GM21423 (cell line): ENCODE data around the gene AFAP1L1.

Experiments used
- ATAC-seq: cut with Tn5 transposase; IDR thresholded peaks from one replicate; pipeline ENCODE4 v1.9.1; 2021; ENCODE audit warnings: mild to moderate bottlenecking, moderate library complexity; ENCODE audit not compliant: unreplicated experiment

AFAP1L1 gene

GRCh38 chr5:149310947-149311658 is 39.4 kb downstream of the AFAP1L1 start:
- ATAC-seq, result no peak

GRCh38 chr5:149313151-149313841 is 41.6 kb downstream of the AFAP1L1 start:
- no peak for ATAC-seq

GRCh38 chr5:149314571-149315111 is 43.0 kb downstream of the AFAP1L1 start:
- ATAC-seq, result no peak

- no peak for ATAC-seq
Measured at GRCh38 chr5:149315753-149316152, 44.1 kb downstream of the AFAP1L1 start.

- peak; percentile 55 for ATAC-seq
Measured at GRCh38 chr5:149317281-149318048, 45.8 kb downstream of the AFAP1L1 start.

GRCh38 chr5:149319174-149319573 is 47.5 kb downstream of the AFAP1L1 start:
- no peak for ATAC-seq

GRCh38 chr5:149320791-149321330 is 49.2 kb downstream of the AFAP1L1 start:
- no peak for ATAC-seq

- ATAC-seq, result no peak
Measured at GRCh38 chr5:149322518-149322917, 50.9 kb downstream of the AFAP1L1 start.

- no peak for ATAC-seq
Measured at GRCh38 chr5:149323210-149323609, 51.6 kb downstream of the AFAP1L1 start.

GRCh38 chr5:149323621-149324205 is 52.1 kb downstream of the AFAP1L1 start:
- ATAC-seq, result no peak

- no peak for ATAC-seq
Measured at GRCh38 chr5:149324641-149325040, 53.0 kb downstream of the AFAP1L1 start.

- no peak for ATAC-seq
Measured at GRCh38 chr5:149325166-149325735, 53.6 kb downstream of the AFAP1L1 start.

- no peak for ATAC-seq
Measured at GRCh38 chr5:149325894-149326293, 54.2 kb downstream of the AFAP1L1 start.

GRCh38 chr5:149326611-149327010 is 55.0 kb downstream of the AFAP1L1 start:
- no peak for ATAC-seq

- ATAC-seq, result no peak
Measured at GRCh38 chr5:149328177-149328576, 56.5 kb downstream of the AFAP1L1 start.

GRCh38 chr5:149333711-149334443 is 62.2 kb downstream of the AFAP1L1 start:
- no peak for ATAC-seq

GRCh38 chr5:149337736-149338135 is 66.1 kb downstream of the AFAP1L1 start:
- no peak for ATAC-seq

GRCh38 chr5:149338364-149338763 is 66.7 kb downstream of the AFAP1L1 start:
- no peak for ATAC-seq

- no peak for ATAC-seq
Measured at GRCh38 chr5:149340920-149341319, 69.3 kb downstream of the AFAP1L1 start.

- ATAC-seq, result peak; percentile 30
Measured at GRCh38 chr5:149341876-149342275, 70.2 kb downstream of the AFAP1L1 start.
